Lower lobe of right lung (tissue), 2 donors: Measurements from ENCODE around the gene DNAJB12. TPM values are rescaled to one million over a fixed set of nuclear protein-coding genes. Genes with fewer than 3 reads are reported as not detected.
"Not testable (repeated sequence)": the region's sequence is repeated elsewhere in the genome, so short reads cannot be mapped to it uniquely, and the experiment has no call there.

Experiments
- ATAC-seq, 2 donors: fragments of 200-7000 bp; cut with Tn5 transposase; one replicate each; pipeline ENCODE4 v1.9.1; 2020 to 2022; ENCODE audit warnings: mild to moderate bottlenecking in 2 of 2, moderate library complexity in 2 of 2
- DNase-seq: peaks from one replicate; pipeline ENCODE4 v3.0.0-alpha.2; 2020
- H3K27ac ChIP-seq: fragments of 200-600 bp; one replicate; pipeline ENCODE4 v1.8.0; 2022
- H3K27me3 ChIP-seq: fragments of 200-600 bp; one replicate; pipeline ENCODE4 v1.8.0; 2022; ENCODE audit warnings: low read depth
- H3K36me3 ChIP-seq: fragments of 200-600 bp; one replicate; pipeline ENCODE4 v1.8.0; 2022; ENCODE audit warnings: mild to moderate bottlenecking
- H3K4me1 ChIP-seq: fragments of 200-600 bp; one replicate; pipeline ENCODE4 v1.8.0; 2022
- H3K4me3 ChIP-seq: fragments of 200-600 bp; one replicate; pipeline ENCODE4 v1.8.0; 2022; ENCODE audit warnings: mild to moderate bottlenecking
- H3K9me3 ChIP-seq: fragments of 200-600 bp; one replicate; pipeline ENCODE4 v1.8.0; 2022
- intact Hi-C: fragments of 100-400 bp; cut with DNase I; formaldehyde crosslinking; loops from one replicate; pipeline ENCODE4 v1.11.0; 2022
- total RNA-seq: library from RNA; stranded (reverse); fragmentation: NEBNext Ultra II Directional; extraction: Animal tissue kit (Norgen Biotek cat#: 25700); gene quantifications from one replicate; pipeline ENCODE4 v1.2.1, GENCODE V29; 2021
- TF ChIP-seq, protein P1 (sequence below): fragments of 200-600 bp; IDR thresholded peaks from one replicate; pipeline ENCODE4 v1.8.0; 2022; ENCODE audit warnings: antibody characterized with exemption, mild to moderate bottlenecking
- donor health status: DM: no; HTN: yes; CAD: no; lungs with severe emphysema.

DNAJB12 gene
- total RNA-seq, 1 donor from 2014 or later = 44.7 TPM

- ATAC-seq (no peak), DNase-seq (no peak)
- intact Hi-C loops = no loop called here
- peaks cover 5% of the 10 kb centered on the region for H3K36me3 ChIP-seq
- no peaks in the 10 kb centered on the region for H3K27me3 ChIP-seq
- TF ChIP-seq, protein P1, sequence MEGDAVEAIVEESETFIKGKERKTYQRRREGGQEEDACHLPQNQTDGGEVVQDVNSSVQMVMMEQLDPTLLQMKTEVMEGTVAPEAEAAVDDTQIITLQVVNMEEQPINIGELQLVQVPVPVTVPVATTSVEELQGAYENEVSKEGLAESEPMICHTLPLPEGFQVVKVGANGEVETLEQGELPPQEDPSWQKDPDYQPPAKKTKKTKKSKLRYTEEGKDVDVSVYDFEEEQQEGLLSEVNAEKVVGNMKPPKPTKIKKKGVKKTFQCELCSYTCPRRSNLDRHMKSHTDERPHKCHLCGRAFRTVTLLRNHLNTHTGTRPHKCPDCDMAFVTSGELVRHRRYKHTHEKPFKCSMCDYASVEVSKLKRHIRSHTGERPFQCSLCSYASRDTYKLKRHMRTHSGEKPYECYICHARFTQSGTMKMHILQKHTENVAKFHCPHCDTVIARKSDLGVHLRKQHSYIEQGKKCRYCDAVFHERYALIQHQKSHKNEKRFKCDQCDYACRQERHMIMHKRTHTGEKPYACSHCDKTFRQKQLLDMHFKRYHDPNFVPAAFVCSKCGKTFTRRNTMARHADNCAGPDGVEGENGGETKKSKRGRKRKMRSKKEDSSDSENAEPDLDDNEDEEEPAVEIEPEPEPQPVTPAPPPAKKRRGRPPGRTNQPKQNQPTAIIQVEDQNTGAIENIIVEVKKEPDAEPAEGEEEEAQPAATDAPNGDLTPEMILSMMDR = no peak
- no peaks in the 10 kb centered on the region for H3K9me3 ChIP-seq
- H3K4me1 ChIP-seq = no peaks in the 10 kb centered on the region
- H3K4me3 ChIP-seq = no peak overlapping the region
- no peak overlapping the region for H3K27ac ChIP-seq
Observed at GRCh38 chr10:72388062-72388461, 33.3 kb upstream of the DNAJB12 start.

DNA sequence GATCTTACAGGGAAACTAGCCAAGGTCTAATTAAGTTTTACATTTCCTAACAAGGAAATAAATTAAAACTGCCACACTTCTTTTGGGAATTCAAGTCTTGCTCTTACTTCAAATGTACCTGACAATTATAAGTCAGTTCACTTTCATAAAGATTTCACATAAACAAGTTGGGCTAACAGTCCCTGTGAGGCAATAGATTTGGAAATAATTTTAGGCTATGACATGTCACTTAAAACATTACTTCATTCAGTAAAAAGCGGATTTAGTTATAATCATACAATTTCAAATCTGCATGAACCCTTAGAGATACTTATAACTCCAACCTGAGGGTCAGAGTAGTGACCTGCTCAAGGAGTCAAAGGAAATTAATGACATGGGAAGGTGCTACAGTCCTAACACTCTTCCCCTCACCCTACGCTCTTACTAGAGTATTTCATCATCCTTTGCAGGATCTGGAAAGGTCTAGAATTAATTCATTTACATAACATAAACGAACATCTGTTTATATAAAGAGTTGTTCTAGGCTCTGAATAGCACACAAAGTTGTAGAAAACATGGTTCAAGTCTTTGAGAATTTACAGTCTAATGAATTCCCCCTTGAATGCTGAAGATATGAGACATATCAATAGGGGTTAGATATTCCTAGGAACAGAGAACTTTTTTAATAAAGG lies 32.3 kb upstream of the DNAJB12 start:
- H3K36me3 ChIP-seq = no peaks in the 10 kb centered on the region
- no peak overlapping the region for H3K27ac ChIP-seq
- H3K4me1 ChIP-seq = no peaks in the 10 kb centered on the region
- no peak for ATAC-seq
- intact Hi-C loops = no loop called here
- H3K27me3 ChIP-seq = no peaks in the 10 kb centered on the region
- H3K9me3 ChIP-seq = no peaks in the 10 kb centered on the region
- TF ChIP-seq, protein P1 = no peak
- no peak overlapping the region for H3K4me3 ChIP-seq
- no peak for DNase-seq

DNA sequence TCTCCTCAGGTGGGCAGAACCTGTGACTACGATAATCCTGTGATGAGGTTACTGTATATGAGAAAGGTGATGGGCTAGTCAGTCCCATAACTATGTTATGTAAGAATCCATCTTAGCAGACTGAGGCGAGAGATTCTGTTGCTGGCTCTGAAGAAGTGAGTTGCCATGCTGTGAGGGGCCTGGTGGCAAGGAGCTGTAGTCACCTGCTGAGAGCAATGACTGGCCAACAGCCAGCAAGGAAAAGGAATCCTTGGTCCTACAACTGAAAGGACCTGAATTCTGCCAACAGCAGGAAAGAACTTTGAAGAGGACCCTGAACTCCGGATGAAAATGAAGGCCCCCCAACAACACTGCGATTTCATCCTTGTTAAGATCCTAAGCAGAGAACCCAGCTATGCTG lies 31.0 kb upstream of the DNAJB12 start:
- intact Hi-C loops = no loop called here
- no peaks in the 10 kb centered on the region for H3K9me3 ChIP-seq
- TF ChIP-seq, protein P1 = no peak
- H3K4me1 ChIP-seq = no peaks in the 10 kb centered on the region
- no peak overlapping the region for H3K27ac ChIP-seq
- no peak overlapping the region for H3K4me3 ChIP-seq
- no peak for DNase-seq
- H3K36me3 ChIP-seq = no peaks in the 10 kb centered on the region
- ATAC-seq = no peak
- no peaks in the 10 kb centered on the region for H3K27me3 ChIP-seq

DNA sequence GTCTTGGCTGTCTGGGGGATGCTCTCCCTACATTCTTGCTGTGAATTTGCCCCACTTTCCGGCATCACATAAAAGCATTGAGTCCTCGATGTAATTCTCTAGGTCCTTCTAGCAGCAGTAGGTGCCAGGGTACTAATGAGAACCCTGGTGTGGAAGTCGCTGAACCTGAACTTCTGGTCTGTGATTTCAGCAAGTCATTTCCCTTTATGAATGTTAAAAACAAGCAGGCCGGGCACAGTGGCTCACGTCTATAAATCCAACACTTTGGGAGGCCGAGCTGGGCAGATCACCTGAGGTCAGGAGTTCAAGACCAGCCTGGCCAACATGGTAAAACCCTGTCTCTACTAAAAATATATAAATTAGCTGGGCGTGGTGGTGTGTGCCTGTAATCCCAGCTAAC lies 30.3 kb upstream of the DNAJB12 start:
- H3K27me3 ChIP-seq, DNase-seq, H3K4me3 ChIP-seq, ATAC-seq, H3K9me3 ChIP-seq, H3K36me3 ChIP-seq, H3K27ac ChIP-seq, intact Hi-C loops, H3K4me1 ChIP-seq: not testable (repeated sequence)

GRCh38 chr10:72379776-72380175 lies 25.1 kb upstream of the DNAJB12 start:
- intact Hi-C loops = no loop called here
- ATAC-seq (no peak), DNase-seq (no peak)
- Histone ChIP-seq H3K4me3 (no peak overlapping the region), H3K27ac (no peak overlapping the region), H3K36me3 (peaks cover 9% of the 10 kb centered on the region), H3K27me3 (no peaks in the 10 kb centered on the region), H3K9me3 (no peaks in the 10 kb centered on the region), H3K4me1 (no peaks in the 10 kb centered on the region)
- TF ChIP-seq, protein P1 = no peak

- no peak for DNase-seq
- Histone ChIP-seq H3K9me3 (no peaks in the 10 kb centered on the region), H3K36me3 (peaks cover 10% of the 10 kb centered on the region), H3K27me3 (no peaks in the 10 kb centered on the region), H3K27ac (no peak overlapping the region), H3K4me3 (no peak overlapping the region), H3K4me1 (no peaks in the 10 kb centered on the region)
- TF ChIP-seq, protein P1 = no peak
- no peak for ATAC-seq
- intact Hi-C loops = no loop called here
Observed at GRCh38 chr10:72379062-72379461, 24.3 kb upstream of the DNAJB12 start.
